ENCODE measurements around the gene SEMA3C.

SEMA3C gene

GRCh38 chr7:80884511-80885195 lies 34.2 kb downstream of the SEMA3C start:
- DNase-seq: no peak

GRCh38 chr7:80883154-80884025 lies 35.5 kb downstream of the SEMA3C start:
- no peak for DNase-seq

- DNase-seq: no peak
These were observed 36.5 kb downstream of the SEMA3C start for GRCh38 chr7:80882213-80882801.

- no peak for DNase-seq
These were observed 37.4 kb downstream of the SEMA3C start for GRCh38 chr7:80881351-80881900.

GRCh38 chr7:80879849-80880248 lies 39.0 kb downstream of the SEMA3C start:
- no peak for DNase-seq

GRCh38 chr7:80876894-80877414 lies 41.9 kb downstream of the SEMA3C start:
- DNase-seq: no peak

GRCh38 chr7:80875537-80876120 lies 43.2 kb downstream of the SEMA3C start:
- DNase-seq: no peak

- no peak for DNase-seq
These were observed 45.7 kb downstream of the SEMA3C start for GRCh38 chr7:80873140-80873539.

GRCh38 chr7:80871228-80871627 lies 47.6 kb downstream of the SEMA3C start:
- DNase-seq: no peak

- no peak for DNase-seq
These were observed 48.0 kb downstream of the SEMA3C start for GRCh38 chr7:80870813-80871212.

GRCh38 chr7:80869821-80870751 lies 48.8 kb downstream of the SEMA3C start:
- no peak for DNase-seq

GRCh38 chr7:80869106-80869784 lies 49.6 kb downstream of the SEMA3C start:
- no peak for DNase-seq

GRCh38 chr7:80868566-80868965 lies 50.3 kb downstream of the SEMA3C start:
- no peak for DNase-seq

GRCh38 chr7:80860554-80860953 lies 58.3 kb downstream of the SEMA3C start:
- no peak for DNase-seq

GRCh38 chr7:80859272-80859970 lies 59.4 kb downstream of the SEMA3C start:
- DNase-seq: no peak

- peak; percentile 4 for DNase-seq
These were observed 60.5 kb downstream of the SEMA3C start for GRCh38 chr7:80858141-80858903.

GRCh38 chr7:80856769-80857168 lies 62.1 kb downstream of the SEMA3C start:
- DNase-seq: no peak

- no peak for DNase-seq
These were observed 66.9 kb downstream of the SEMA3C start for GRCh38 chr7:80851896-80852476.

- DNase-seq: no peak
These were observed 70.0 kb downstream of the SEMA3C start for GRCh38 chr7:80848841-80849240.

Data from DMS153 (cell line).